ENCODE data around the gene PPP2R5C.

Gene PPP2R5C

GRCh38 chr14:101843038-101843437 lies 81.5 kb downstream of the PPP2R5C start:
- H3K27ac ChIP-seq: no peak overlapping the region
- TF ChIP-seq CTCF (conservative IDR thresholded peaks at IDR 0.05): no peak

DNA sequence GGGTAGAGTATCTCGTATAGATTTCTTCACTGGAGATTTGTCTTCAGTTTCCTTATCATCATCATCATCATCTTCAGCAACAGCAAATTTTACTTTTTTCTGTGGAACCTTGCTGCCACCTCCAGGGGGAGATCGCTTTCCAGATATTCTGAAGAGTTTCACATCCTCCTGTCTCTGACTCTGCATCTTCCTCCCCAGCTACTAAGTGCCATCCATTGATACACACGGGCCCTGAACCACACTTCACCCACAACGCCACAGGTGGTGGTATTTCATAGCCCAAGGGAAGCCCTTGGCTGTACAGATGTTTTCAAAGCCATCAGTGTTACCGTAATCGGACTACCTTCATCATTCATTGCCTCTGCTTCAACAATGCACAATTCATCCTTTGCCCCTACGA lies 82.2 kb downstream of the PPP2R5C start:
- TF ChIP-seq CTCF (conservative IDR thresholded peaks at IDR 0.05): no peak
- H3K27ac ChIP-seq: no peak overlapping the region

DNA sequence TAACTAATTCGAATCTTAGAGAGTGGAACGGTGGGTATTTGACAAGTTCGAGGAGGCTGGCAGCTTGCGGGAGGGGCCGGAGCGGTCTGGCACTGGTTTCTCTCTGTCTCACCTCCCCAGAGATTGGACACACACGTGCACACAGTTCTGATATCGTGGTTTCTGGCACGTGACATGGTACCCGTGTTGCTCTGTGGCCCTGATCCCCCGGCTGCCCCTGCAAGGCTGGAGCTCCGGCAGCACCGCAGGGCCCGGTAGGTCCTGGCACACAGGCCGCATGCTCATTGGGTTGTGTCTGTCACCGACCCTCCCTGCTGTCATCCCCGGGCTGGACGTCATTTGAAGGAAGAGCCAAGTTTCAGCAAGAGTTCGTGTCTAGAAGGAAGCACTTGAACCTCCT lies 82.7 kb downstream of the PPP2R5C start:
- H3K27ac ChIP-seq: no peak overlapping the region
- TF ChIP-seq CTCF (conservative IDR thresholded peaks at IDR 0.05): no peak

GRCh38 chr14:101844751-101845150 lies 83.2 kb downstream of the PPP2R5C start:
- TF ChIP-seq CTCF (conservative IDR thresholded peaks at IDR 0.05): no peak
- H3K27ac ChIP-seq: no peak overlapping the region

GRCh38 chr14:101845496-101845895 lies 84.0 kb downstream of the PPP2R5C start:
- TF ChIP-seq CTCF (conservative IDR thresholded peaks at IDR 0.05): no peak
- H3K27ac ChIP-seq: no peak overlapping the region

- no peak overlapping the region for H3K27ac ChIP-seq
- no peak for TF ChIP-seq CTCF (conservative IDR thresholded peaks at IDR 0.05)
These were observed 84.4 kb downstream of the PPP2R5C start for GRCh38 chr14:101845896-101846295.

DNA sequence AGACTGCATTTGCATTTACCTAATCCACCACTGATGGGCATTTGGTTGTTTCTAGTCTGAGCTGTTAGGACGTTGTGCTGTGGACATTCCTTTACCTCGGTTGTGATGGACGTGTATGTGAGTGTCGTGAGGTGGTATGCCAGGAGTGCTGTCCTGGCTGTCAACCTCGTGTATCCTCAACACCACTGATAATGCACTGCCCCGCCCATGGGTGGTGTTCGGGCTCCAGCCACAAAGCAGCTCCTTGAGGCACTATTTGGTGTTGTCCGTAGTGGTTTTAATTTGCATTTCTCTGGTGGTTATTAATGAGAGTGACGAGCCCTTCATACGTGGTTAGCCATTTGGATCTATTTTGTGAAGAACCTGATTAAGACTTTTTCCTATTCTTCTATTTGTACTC lies 87.6 kb downstream of the PPP2R5C start:
- no peak for TF ChIP-seq CTCF (conservative IDR thresholded peaks at IDR 0.05)
- H3K27ac ChIP-seq: no peak overlapping the region

DNA sequence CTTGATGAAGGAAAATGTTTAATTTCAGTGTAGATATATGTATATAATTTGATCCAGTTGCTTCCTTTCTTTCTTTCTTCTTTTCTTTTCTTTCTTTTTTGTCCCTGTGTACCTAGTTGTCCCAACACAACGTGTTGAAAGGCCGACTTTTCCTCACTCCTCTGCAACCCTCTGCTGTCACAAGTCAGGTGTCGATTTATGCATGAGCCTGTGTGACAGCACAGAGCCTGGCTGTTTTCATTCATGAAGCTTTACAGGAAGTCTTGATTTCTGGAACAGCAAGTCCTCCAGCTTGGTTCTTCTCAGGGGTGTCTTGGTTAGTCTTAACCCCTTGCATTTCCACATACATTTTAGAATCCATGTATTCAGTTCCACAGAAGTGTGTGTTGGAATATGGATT lies 88.1 kb downstream of the PPP2R5C start:
- H3K27ac ChIP-seq: no peak overlapping the region
- TF ChIP-seq CTCF (conservative IDR thresholded peaks at IDR 0.05): no peak
